HepG2 (cell line): ENCODE results near the gene HABP2.

Experiments
- AHDC1 ChIP-seq: sonication (generic); formaldehyde crosslinking; IDR thresholded peaks from 2 replicates; pipeline ENCODE4 v1.5.1; 2020; ENCODE audit warnings: mild to moderate bottlenecking, missing genetic modification reagents, borderline replicate concordance
- CTCF ChIP-seq: sonication (generic); formaldehyde crosslinking; IDR thresholded peaks from 2 replicates; pipeline ENCODE4 v1.5.0; 2020; ENCODE audit warnings: mild to moderate bottlenecking, missing genetic modification reagents, moderate library complexity
- FOXO4 ChIP-seq: sonication (generic); formaldehyde crosslinking; conservative IDR thresholded peaks from 2 replicates; pipeline ENCODE4 v1.8.1; 2023; ENCODE audit warnings: missing genetic modification reagents
- HIC2 ChIP-seq: sonication (generic); formaldehyde crosslinking; IDR thresholded peaks from 2 replicates; pipeline ENCODE4 v1.9.0; 2022; ENCODE audit warnings: low read depth, missing genetic modification reagents
- PHF8 ChIP-seq: sonication (generic); formaldehyde crosslinking; IDR thresholded peaks from 2 replicates; pipeline ENCODE4 v1.5.0; 2020; ENCODE audit warnings: missing genetic modification reagents
- ZBTB4 ChIP-seq: sonication (generic); formaldehyde crosslinking; IDR thresholded peaks from 2 replicates; pipeline ENCODE4 v1.4.0; 2020; ENCODE audit warnings: missing genetic modification reagents, mild to moderate bottlenecking, borderline replicate concordance
- ZNF207 ChIP-seq: fragments of 450-650 bp; IDR thresholded peaks from 2 replicates; pipeline ENCODE4 v1.6.1; 2016; ENCODE audit warnings: antibody characterized with exemption, borderline replicate concordance
- ZNF564 ChIP-seq: sonication (generic); formaldehyde crosslinking; IDR thresholded peaks from 2 replicates; pipeline ENCODE4 v1.8.1; 2023; ENCODE audit warnings: mild to moderate bottlenecking, missing genetic modification reagents

GRCh38 chr10:113503930-113504329 is 48.9 kb upstream of the HABP2 start:
- no peak for TF ChIP-seq CTCF (CRISPR knock-in tag)
- no peak for TF ChIP-seq ZNF207
- no peak for TF ChIP-seq PHF8 (CRISPR knock-in tag)
- no peak for TF ChIP-seq FOXO4 (CRISPR knock-in tag)
- no peak for TF ChIP-seq ZBTB4
- no peak for TF ChIP-seq HIC2 (CRISPR knock-in tag)
- no peak for TF ChIP-seq ZNF564 (CRISPR knock-in tag)
- no peak for TF ChIP-seq AHDC1 (CRISPR knock-in tag)
